GM18520 (cell line): Measurements from ENCODE around the gene ZNF862.
"Not testable (repeated sequence)": the region's sequence is repeated elsewhere in the genome, so short reads cannot be mapped to it uniquely, and the experiment has no call there.

Source experiments
- ATAC-seq: cut with Tn5 transposase; IDR thresholded peaks from one replicate; pipeline ENCODE4 v1.9.1; 2021; ENCODE audit not compliant: unreplicated experiment

Gene ZNF862

DNA sequence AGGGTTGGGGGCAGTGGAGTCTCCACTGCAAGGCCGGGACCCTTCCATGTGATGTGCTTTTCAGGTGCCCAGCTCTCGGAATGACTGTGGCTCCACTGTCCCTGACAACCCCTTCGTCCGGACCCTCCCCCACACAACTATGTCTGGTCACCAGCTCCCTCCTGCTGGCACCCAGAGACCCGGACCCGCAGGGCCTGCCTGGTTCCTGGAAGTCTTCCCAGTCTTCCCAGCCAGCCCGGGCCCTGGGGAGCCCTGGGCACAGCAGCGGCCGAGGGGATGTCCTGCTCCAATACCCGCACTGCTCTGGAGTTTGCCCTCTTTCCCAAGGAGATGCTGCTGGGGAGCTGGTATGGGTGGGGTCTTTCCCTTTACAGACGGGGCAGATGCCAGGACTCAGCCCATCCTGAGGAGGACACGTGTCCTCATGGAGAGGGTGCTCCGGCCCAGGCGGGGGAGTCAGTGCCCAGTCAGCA, 41.1 kb downstream of the ZNF862 start:
- no peak for ATAC-seq

DNA sequence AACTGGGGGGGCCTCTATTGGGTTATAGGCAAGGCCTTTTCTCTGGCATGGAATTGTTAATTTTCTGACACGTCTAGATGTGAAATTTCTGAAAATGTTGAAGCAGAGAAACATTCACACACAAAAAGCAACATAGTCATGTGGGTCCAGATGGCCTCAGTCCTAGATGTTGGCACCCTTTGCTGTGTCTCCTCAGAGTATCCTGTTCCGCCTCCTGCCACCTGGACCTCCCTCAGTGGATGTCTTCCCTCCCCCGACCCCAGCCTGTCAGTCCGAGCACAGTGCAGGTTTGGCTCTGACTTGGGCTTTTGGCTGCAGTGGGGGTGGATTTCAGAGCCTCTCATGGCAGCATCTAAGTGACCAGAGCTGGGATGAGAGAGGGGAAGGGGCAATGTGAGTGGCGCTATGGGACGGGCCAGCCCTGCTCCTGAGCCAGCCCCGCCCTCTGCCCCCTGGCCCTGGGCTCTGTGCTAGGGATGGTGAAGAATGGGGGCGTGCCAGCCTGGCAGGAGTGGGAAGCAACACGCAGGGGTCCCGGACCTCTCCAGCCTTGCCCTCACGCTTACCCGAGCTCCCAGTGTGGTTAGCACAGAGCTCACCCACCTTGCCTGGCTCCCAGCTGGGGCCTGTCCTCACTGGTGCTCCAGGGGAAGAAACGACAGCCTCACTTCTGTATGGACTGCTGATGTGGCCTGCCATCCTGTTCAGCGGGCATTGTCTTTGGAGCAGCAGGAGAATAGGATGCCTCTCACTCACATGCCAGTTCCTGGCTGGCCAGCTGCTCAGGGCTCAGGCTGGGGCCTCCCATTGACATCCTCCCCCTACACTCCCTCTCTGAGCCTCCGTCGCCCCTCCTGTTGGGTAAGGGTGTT, 41.8 kb downstream of the ZNF862 start:
- no peak for ATAC-seq

DNA sequence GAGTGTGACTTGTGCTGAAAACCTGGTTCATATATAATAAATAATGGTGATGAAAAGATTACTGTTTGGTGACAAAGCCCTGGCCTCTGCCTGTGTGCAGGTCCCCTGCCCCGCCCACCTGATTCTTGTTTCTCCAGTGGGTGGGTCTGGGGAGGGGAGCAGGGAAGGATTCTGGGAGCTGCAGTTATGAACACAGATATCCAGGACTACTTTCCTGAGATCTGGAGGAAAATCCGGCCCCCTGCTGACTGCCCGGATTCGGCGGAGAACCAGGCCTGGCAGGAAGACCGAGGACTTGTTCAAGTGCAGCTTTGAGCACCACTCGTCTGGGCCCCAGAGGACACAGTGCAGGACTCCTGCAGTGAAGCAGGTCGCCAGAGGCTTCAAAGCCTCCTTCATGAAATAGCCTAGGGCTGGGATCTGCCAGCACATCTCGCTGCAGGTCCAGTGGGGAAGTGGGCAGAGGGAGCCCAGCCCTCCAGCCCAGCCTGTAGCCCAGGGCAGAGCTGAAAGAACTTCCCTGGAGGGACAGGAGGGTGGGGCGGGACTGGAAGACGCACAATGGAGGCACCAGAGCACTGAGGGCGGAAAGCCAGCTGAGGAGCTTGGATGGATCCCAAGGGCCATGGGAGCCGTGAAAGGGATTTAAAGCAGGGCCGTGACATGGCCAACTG, 42.6 kb downstream of the ZNF862 start:
- ATAC-seq: no peak

DNA sequence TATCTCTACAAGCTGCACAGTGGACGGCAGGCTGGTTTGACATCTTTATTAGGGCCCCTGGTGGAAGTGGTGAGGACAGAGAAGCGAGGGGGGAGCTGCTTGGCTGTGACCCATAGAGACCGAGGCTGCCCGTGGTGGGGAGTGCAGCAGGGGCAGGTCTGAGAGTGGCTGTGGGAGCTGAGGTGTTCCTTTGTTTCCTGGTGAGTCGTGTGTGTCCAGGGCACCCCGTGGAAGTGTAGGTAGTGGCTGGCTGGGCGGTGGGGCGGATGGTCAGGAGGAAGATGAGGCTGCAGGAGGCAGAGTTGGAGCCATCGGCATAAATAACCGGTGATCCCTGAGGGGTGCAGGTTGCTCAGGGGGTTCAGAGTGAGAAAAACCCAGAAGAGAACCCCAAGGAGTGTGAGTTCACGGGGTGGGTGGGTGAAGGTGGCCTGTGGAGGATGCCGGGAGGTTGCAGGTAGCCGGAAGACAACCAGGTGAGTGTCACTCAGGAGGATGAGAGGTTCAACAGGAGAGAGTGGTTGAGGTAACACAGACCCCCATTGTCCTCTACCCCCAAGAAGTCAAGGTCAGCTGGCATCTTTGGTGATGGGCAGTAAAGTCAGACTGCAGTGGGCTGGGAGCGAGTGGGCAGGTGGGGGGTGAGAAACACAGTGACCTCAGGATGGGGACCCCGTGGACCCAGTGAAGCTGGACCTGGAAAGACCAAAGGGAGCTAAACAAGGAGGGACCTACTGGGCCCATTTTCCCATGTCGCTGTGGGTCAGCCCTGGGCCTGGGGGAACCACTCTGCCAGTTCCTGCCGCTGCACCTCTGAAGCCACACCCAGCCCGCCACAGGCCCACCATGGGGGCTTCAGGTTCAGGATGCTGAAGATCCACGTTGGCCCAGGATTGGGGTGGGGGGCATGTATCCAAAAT, 43.4 kb downstream of the ZNF862 start:
- ATAC-seq: no peak

DNA sequence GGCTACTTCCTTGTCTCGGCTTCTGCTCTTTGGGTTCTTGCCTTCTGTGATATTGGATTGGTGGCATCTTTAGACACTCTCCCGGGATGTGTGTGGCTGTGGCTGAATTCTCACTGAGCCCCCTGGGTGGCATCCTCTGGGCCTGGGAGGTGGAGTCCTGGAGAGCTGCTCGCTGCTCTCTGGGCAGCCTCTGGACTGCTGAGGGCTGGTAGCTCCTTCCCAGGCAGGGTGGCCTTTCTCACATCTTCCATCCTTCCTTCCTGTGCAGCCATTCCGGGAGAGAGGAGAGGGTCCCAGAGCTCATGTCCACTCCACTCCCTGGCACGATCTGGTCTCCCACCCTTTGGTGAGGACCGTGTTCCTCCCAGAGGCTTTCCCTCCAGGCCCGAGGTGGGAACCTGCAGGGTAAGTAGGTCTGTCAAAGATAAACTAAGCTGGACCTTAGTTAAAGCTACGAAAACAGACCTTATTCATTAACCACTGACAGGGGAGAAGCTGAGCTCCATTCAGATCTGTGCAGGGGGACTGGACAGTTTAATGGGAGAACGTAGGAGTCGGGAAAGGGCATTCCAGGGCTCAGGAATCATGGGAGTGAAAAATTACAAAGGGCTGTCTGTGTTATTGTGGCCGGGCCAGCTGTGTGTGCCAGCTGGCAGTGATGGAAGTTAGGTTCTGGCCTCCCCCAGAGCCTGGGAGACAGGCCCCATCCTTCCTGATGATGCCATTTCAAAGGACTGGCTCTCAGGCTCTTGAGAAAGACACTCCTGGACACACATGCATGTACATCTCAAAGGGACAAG, 44.3 kb downstream of the ZNF862 start:
- ATAC-seq: no peak

DNA sequence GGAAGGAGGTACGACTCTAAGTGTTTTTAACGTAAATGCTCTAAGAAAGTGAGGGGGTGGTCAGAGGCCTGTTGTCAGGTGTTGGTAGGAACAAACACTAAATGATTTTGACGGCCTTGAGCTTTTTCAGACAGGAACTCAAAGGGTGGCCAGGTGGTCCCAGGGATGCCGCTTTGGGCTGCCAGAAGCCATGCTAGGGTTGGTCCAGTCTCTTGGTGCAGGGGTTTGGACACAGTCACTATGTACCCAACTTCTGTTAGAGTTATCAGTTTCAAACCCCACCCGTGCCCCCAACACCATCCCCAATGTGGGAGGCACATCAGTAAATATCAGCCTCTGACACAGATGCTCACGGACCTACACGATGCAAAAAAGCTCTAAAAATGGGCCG, 44.9 kb downstream of the ZNF862 start:
- no peak for ATAC-seq

DNA sequence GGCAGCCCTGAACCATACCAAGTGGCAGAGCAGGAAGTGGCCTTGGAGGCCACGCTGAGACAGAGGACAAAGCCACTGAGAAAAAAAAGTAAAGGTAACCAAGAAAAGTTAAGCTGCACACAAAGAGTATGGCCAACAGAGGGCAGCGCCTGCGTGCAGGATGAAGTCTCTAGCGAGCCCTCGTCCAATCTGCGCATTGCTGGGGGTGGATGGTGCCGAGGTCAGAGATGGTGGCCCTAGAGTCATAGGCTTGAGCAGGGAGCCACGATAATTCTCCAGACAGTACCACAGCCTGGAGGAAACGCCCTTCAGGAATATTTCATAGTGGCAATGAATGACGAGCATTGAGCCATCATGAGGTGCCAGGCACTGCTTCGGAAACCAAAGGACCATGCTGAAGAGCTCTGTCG, 45.3 kb downstream of the ZNF862 start:
- ATAC-seq: no peak

DNA sequence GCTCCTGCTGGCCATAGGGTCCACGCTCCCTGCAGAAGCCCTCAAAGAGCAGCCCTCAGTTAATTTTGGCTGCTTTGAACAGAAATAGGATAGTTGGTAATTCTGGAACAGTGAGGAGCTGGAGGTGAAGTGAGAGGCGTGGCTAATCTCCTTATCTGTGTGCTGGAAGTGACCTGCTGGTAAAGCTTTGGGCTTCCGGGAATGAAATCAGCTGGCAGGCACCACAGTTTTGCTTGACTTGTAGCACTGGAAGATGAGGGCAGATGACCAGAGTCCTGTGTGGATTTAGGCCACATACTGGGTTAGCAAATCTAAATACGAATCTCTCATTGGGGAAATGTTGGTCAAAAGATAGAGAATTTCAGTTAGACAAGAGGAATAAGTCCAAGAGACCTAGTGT, 45.8 kb downstream of the ZNF862 start:
- ATAC-seq: no peak

DNA sequence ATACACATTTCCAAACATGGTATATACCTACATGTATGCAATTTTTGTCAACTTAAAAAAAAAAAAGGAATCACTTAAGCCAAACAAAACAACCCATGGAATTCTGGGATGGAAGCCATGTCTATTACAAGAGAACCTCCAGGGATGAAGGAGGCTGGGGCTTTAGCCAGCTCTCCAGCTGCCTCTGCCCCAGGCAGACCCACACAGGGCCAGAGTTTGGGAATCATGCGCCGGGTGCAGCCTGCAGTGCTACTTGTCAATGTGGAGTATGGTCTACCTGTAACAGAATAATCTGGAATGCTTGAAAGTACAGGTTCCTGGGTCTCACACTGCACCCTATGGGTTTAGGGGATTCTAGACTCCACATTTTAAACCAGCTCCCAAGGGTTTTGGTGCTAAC, 46.4 kb downstream of the ZNF862 start:
- no peak for ATAC-seq

DNA sequence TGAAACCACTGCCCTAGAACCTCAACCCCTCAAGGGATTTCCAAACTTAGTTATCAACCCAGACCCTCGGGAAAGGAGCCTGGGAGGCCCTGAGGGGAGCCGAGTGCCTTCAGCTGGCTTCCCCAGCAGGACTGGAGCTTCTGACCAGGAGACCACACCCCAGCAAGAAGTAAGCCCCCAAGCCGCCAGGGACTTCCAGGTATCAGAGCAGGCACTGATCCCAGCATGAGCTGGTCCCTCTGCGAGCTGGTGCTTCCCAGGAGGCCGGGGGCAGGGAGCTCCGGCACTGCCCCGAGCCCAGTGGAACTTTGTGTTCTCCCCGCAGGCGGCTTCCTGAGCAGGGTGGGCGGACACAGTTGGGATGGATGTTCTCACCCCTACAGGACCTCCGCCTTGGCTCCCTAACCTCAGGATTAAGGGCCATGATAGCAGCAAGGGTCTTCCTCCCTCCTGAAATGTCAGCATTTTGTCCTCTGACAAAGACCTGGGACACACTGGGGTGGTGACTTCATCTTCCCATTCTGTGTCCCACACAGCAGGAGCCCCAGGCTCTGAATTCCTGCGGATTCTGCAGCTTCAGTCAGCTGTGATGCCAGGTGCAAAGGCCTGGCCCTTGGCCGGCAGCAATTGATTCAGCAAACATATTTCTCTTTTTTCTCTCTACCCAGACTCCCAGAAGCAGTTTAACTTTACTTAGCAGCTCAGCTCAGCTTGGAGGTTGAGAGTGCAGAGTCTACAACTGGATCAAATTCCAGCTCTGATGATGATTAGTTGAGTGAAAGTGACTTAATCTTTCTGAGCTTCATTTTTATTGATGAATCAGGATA, 47.2 kb downstream of the ZNF862 start:
- ATAC-seq: no peak

DNA sequence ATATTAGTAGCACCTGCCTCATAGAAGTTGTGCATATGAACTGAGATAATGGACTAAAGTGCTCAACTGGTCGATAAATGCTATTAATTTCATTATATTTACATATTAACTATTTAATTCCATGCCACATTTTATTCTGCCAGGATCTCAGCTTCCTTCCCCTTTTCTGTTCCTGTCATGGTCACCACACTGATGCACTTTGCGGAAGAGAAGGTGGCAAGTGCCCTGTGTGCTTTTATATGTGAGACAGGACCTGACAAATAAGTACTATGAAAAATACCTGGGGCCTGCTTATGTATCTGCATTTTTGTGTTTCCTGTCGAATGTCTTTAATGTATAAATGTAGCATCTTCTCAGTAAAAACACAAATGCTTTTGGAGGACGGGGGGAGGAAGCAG, 47.8 kb downstream of the ZNF862 start:
- ATAC-seq: no peak

DNA sequence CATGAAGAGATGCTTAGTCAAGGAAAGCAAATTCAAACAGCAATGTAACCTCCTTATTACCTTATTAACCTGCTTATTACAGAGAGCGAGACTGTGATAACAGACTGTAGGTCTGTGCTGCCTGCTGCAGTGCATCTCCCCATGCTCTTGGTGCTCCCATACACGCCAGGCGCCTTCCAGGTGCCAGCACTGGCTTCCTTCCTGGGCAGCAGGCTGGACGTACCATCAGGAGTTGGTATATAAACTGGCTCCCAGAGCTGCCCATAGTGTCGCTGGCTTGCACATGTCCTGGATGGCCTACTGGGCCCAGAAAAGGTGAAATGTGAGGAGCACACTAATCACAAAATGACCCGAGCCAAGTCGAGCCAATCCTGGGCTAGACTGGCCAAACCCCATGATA, 49.1 kb downstream of the ZNF862 start:
- ATAC-seq: no peak

DNA sequence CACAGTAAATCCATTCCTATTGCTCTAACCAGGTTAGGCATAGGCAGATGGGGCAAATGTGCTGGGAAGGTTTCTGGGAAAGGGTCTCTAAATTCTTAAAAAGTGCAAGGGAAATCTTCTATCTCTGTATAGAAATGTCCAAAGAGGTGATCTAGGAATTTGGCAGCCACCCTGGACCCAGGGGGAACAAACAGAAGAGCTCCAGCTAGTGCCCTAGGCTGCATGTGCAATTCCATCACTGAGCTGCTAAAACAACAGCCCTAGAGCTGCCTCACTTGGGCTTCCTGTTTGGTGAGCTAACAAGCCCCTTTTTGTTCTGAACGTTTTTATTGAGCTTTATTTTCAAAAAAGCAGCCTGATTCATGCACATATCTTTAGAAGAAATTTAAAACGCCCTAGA, 52.5 kb downstream of the ZNF862 start:
- not testable (repeated sequence) for ATAC-seq

DNA sequence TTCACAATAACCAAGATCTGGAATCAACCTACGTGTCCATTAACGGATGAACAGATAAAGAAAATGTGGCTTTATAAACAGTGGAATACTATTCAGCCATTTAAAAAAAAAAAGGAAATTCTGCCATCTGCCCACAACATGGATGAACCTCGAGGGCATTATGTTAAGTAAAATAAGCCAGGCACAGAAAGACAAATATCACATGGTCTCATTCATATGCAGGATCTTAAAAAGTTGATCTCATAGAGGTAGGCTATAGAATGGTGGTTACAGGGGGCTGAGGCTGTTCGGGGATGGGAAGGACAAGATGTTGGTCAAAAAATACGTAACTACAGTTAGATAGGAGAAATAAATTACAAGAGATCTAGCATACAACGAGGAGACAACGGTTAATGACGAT, 56.8 kb downstream of the ZNF862 start:
- ATAC-seq: not testable (repeated sequence)

DNA sequence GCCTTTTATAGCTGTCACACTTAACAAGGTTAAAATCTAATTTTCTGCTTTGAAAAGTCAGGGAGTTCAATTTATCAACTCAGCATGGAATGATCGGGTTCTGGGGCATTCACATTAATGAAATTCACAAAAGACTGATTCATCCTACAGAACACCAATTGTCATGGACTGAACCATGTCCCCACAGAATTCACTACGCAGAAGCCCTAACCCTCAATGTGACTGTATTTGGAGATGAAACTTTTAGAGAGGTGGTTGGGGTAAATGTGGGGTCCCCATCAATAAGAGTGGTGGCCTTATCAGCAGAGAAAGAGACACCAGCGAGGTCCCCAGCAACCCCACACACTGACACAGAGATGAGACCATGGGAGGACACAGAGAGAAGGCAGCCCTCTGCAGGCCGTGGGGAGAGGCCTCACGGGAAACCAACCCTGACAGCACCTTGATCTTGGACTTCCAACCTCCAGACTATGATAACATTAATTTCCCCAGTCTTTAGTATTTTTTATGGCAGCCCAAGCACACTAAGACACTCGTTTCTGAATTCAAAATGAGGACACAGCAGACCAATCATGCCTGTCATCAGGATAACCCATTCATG, 69.7 kb downstream of the ZNF862 start:
- ATAC-seq: not testable (repeated sequence)

DNA sequence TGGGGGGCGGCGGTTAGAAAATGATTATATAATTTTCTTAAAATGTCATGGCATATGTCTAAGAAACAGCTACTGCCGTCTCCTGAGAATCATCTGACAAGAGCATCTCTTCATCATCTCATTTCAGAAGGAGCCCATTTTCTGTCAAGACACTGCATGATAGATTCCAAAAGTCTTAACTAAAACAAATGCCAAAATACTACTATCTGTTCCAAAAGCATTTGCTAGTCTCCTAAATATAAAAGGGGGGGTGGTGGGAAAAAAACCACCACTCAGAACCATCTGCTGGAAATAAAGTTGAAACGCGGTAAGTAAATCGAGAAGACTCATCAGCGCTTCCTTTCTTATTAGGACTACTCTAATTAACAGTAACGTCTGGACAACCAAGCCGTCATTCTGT, 72.0 kb downstream of the ZNF862 start:
- ATAC-seq: not testable (repeated sequence)

DNA sequence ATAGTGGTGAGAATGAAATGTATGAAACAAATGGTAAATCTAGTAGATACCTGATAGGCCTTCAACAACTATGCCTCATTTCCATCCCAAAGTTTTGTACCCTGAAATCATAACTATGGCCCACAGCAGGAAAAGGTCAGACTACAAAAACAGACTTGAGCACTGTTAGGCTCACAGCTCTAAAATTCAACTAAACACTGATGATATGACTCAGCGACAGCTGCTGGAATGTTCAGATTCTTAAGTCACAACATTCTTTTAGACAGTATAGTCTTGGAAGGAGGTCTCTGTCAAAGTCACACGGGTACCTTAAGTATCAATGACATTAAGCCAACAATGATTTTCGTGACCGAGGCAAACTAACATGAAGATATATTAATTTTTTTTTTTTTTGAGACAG, 74.0 kb downstream of the ZNF862 start:
- ATAC-seq: not testable (repeated sequence)
